Vagina (tissue), 2 donors: ENCODE results near the gene ISG20.

Experiments
- POLR2A ChIP-seq, 2 donors: fragments of 450-650 bp; IDR thresholded peaks; one replicate each; pipeline ENCODE4 v1.6.1; 2017; ENCODE audit warnings: antibody characterized with exemption in 2 of 2, mild to moderate bottlenecking in 2 of 2, moderate library complexity in 2 of 2
- POLR2AphosphoS5 ChIP-seq, 2 donors: sonication (generic); formaldehyde crosslinking; IDR thresholded peaks; one replicate each; pipeline ENCODE4 v1.9.0; 2017; ENCODE audit warnings: antibody characterized with exemption in 2 of 2, mild to moderate bottlenecking in 2 of 2, low read depth in 1 of 2; ENCODE audit not compliant: insufficient read depth in 1 of 2
- TF ChIP-seq, protein P1 (sequence below), 3 experiments: fragments of 450-650 bp in 2 of 3; fragments of 200-600 bp in 1 of 3; sonication (generic) in 1 of 3; IDR thresholded peaks; one replicate each; pipeline ENCODE4 v1.5.1; 2017 to 2019; ENCODE audit warnings: antibody characterized with exemption in 3 of 3, mild to moderate bottlenecking in 2 of 3, moderate library complexity in 2 of 3

DNA sequence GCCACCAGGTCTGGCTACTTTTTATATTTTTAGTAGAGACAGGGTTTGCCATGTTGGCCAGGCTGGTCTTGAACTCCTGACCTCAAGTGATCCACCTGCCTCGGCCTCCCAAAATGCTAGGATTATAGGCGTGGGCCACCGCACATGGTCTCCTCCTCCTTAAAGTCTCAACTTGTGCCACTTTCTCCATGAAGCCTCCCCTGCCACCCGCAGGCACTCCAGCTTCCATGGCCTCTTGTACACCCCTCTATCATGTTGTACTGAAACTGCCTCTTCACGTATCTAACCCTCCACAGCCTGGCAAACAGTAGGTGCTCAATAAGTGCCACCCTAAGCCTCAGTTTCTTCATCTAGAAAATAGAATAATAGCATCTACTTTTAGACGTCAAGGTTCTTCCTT is 39.9 kb downstream of the ISG20 start:
- TF ChIP-seq, protein P1, sequence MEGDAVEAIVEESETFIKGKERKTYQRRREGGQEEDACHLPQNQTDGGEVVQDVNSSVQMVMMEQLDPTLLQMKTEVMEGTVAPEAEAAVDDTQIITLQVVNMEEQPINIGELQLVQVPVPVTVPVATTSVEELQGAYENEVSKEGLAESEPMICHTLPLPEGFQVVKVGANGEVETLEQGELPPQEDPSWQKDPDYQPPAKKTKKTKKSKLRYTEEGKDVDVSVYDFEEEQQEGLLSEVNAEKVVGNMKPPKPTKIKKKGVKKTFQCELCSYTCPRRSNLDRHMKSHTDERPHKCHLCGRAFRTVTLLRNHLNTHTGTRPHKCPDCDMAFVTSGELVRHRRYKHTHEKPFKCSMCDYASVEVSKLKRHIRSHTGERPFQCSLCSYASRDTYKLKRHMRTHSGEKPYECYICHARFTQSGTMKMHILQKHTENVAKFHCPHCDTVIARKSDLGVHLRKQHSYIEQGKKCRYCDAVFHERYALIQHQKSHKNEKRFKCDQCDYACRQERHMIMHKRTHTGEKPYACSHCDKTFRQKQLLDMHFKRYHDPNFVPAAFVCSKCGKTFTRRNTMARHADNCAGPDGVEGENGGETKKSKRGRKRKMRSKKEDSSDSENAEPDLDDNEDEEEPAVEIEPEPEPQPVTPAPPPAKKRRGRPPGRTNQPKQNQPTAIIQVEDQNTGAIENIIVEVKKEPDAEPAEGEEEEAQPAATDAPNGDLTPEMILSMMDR (IDR thresholded peaks at IDR 0.05), result no peak
- TF ChIP-seq POLR2A (IDR thresholded peaks at IDR 0.05) (no peak), POLR2AphosphoS5 (IDR thresholded peaks at IDR 0.05; ENCODE audit: insufficient read depth in 1 of 2, low read depth in 1 of 2) (no peak)
